ENCODE data around the gene UST. TPM values are rescaled to one million over a fixed set of nuclear protein-coding genes. Genes with fewer than 3 reads are reported as not detected.

The UST gene
- total and polyA plus RNA-seq, 2 experiments from 2014 or later, result 2.9 to 4.0 TPM

- Histone ChIP-seq H3K36me3 (no peaks in the 10 kb centered on the region), H3K27ac (no peak overlapping the region), H3K9me3 (ENCODE audit: low read depth) (no peaks in the 10 kb centered on the region), H3K27me3 (no peaks in the 10 kb centered on the region), H3K4me3 (no peak overlapping the region), H3K4me1 (ENCODE audit: low read depth) (peaks cover 24% of the 10 kb centered on the region)
- no peak for DNase-seq (ENCODE audit: low read depth in 1 of 2, low spot score in 1 of 2)
- TF ChIP-seq CTCF (IDR thresholded peaks at IDR 0.05; ENCODE audit: low read depth, low read length), result no peak
Measured at GRCh38 chr6:148964467-148964866, 217.6 kb downstream of the UST start.

GRCh38 chr6:148965287-148965686, 218.5 kb downstream of the UST start:
- Histone ChIP-seq H3K27me3 (no peaks in the 10 kb centered on the region), H3K4me3 (no peak overlapping the region), H3K27ac (no peak overlapping the region), H3K9me3 (ENCODE audit: low read depth) (no peaks in the 10 kb centered on the region), H3K4me1 (ENCODE audit: low read depth) (peaks cover 16% of the 10 kb centered on the region), H3K36me3 (no peaks in the 10 kb centered on the region)
- peak in 1 of 2 donors; percentile 17 for DNase-seq (ENCODE audit: low read depth in 1 of 2, low spot score in 1 of 2)
- no peak for TF ChIP-seq CTCF (IDR thresholded peaks at IDR 0.05; ENCODE audit: low read depth, low read length)

- Histone ChIP-seq H3K27me3 (no peaks in the 10 kb centered on the region), H3K4me1 (ENCODE audit: low read depth) (no peaks in the 10 kb centered on the region), H3K4me3 (no peak overlapping the region), H3K27ac (no peak overlapping the region), H3K36me3 (no peaks in the 10 kb centered on the region), H3K9me3 (ENCODE audit: low read depth) (no peaks in the 10 kb centered on the region)
- no peak for DNase-seq (ENCODE audit: low read depth in 1 of 2, low spot score in 1 of 2)
- no peak for TF ChIP-seq CTCF (IDR thresholded peaks at IDR 0.05; ENCODE audit: low read depth, low read length)
Measured at GRCh38 chr6:148967011-148967520, 220.2 kb downstream of the UST start.

GRCh38 chr6:148967541-148967956, 220.7 kb downstream of the UST start:
- H3K36me3 ChIP-seq, result no peaks in the 10 kb centered on the region
- no peaks in the 10 kb centered on the region for H3K27me3 ChIP-seq
- H3K27ac ChIP-seq, result no peak overlapping the region
- DNase-seq (ENCODE audit: low read depth in 1 of 2, low spot score in 1 of 2), result no peak
- peaks cover 2% of the 10 kb centered on the region for H3K4me1 ChIP-seq (ENCODE audit: low read depth)
- no peak for TF ChIP-seq CTCF (IDR thresholded peaks at IDR 0.05; ENCODE audit: low read depth, low read length)
- no peaks in the 10 kb centered on the region for H3K9me3 ChIP-seq (ENCODE audit: low read depth)
- no peak overlapping the region for H3K4me3 ChIP-seq

GRCh38 chr6:148968771-148969602, 222.2 kb downstream of the UST start:
- DNase-seq (ENCODE audit: low read depth in 1 of 2, low spot score in 1 of 2), result no peak
- H3K36me3 ChIP-seq, result no peaks in the 10 kb centered on the region
- peaks cover 4% of the 10 kb centered on the region for H3K4me1 ChIP-seq (ENCODE audit: low read depth)
- H3K27me3 ChIP-seq, result no peaks in the 10 kb centered on the region
- no peaks in the 10 kb centered on the region for H3K9me3 ChIP-seq (ENCODE audit: low read depth)
- no peak overlapping the region for H3K4me3 ChIP-seq
- no peak overlapping the region for H3K27ac ChIP-seq
- no peak for TF ChIP-seq CTCF (IDR thresholded peaks at IDR 0.05; ENCODE audit: low read depth, low read length)

All from cardiac muscle cell (in vitro differentiated cells and primary cell).